Inflammatory macrophage (primary cell): ENCODE measurements around the gene ICAM1.

Experiments used
- DNase-seq, 2 donors: peaks; one replicate each; pipeline ENCODE4 v3.0.0-alpha.2; 2020 to 2022

The ICAM1 gene

DNA sequence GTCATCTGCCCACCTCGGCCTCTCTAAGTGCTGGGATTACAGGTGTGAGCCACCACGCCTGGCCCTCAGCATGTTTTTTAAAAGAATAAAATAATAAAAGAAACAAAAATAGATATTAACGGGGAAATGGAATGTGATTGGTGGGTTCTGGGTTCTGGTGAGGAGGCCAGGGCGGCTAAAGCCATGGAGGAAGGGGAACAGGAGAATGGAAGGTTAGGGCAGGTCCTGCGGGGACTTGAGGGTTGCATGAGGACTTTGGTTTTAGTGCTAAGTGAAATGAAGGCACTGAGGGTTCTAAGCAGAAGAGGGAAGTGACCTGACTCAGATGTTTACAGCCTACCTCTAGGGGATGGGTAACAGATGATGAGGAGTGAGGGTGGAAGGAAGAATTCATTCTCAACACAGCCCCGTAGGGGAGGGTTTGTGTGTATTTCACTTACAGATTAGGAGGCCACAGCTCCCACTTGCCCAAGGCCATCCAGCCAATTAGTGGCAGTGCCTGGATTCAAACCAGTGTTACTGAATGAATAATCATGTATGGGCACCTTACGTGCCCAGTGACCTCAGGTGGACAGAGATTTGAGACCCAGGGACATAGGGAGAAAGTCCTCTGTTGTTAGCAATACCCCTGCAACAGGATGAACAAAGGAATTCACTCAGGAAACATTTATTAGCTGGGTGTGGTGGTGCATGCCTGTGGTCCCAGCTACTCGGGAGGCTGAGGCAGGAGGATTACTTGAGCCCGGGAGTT lies 25.6 kb upstream of the ICAM1 start:
- DNase-seq = no peak

DNA sequence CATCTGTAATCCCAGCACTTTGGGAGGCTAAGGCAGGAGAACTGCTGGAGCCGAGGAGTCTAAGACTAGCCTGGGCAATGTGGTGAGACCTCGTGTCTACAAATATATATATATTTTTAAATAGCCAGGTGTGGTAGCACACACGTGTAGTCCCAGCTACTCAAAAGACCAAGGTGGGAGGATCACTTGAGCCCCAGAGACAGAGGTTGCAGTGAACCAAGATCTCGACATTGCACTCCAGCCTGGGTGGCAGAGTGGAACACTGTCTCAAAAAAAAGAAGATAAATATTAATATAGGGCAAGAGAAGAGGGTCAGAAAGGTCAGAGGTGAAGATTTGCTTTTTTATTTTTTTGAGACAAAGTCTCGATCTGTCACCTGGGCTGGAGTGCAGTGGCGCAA lies 24.4 kb upstream of the ICAM1 start:
- no peak for DNase-seq

GRCh38 chr19:10251792-10252694 lies 18.9 kb upstream of the ICAM1 start, which contains the start of gene MRPL4:
Gene MRPL4, plus strand, starts transcription at chr19:10252214. Its CDS starts 40 bp downstream, at chr19:10252254.
- peak; percentile 99 for DNase-seq

DNA sequence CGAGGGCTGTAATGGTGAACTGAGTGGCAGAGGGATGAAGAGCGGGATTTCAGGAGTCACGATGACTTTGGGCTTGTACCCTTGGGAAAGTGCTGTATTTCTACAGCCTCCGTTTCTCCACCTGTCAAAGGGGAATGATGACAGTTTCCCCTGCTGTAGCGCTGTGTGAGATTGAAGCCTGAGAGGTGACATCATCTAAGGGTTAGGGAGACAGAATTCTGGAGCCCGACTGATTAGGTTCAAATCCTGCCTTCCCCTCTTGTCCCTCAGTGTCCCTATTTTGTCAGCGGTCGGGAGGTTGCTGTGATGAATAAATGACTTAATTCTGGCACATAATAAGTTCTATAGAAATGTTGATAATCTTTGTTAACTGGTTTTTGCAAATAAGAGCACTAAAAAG lies 18.2 kb upstream of the ICAM1 start:
- no peak for DNase-seq

DNA sequence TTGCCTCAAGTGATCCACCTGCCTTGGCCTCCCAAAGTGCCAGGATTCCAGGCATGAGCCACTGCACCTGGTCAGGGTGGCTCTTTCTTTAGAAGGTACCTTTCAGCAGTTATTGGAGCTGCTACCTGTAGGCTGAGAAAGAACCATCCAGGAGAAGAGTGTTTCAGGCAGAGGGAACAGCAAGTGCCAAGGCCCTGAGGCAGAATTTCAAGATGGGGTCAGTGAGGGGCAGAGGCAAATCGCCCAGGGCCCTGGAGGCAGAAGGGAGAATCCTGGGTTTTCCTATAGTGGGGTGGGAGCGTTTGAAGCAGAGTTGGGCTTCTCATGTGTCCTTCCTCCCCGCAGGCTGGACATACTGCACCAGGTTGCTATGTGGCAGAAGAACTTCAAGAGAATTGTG lies 16.7 kb upstream of the ICAM1 start:
- no peak for DNase-seq

GRCh38 chr19:10255358-10255757 lies 15.6 kb upstream of the ICAM1 start:
- no peak for DNase-seq

DNA sequence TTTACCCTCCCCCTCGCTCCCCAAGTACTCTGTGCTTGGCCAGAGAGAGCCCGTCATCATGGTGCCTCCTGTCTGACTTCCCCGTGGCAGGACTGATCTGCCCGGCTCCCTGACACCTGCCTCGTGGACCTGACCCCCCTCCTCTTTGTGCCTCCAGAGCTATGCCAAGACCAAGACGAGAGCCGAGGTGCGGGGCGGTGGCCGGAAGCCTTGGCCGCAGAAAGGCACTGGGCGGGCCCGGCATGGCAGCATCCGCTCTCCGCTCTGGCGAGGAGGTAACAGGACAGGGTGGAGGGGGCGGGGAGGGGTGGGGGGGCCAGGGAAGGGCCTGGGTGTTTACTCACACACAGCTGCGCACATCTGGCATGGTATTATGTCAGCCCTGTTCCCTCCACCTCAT lies 14.4 kb upstream of the ICAM1 start:
- DNase-seq = no peak

GRCh38 chr19:10256970-10257615 lies 13.8 kb upstream of the ICAM1 start:
- DNase-seq = no peak

- DNase-seq = no peak
Observed at GRCh38 chr19:10258080-10258710, 12.7 kb upstream of the ICAM1 start.

GRCh38 chr19:10259162-10259905 lies 11.6 kb upstream of the ICAM1 start:
- peak; percentile 89 to 94 for DNase-seq

DNA sequence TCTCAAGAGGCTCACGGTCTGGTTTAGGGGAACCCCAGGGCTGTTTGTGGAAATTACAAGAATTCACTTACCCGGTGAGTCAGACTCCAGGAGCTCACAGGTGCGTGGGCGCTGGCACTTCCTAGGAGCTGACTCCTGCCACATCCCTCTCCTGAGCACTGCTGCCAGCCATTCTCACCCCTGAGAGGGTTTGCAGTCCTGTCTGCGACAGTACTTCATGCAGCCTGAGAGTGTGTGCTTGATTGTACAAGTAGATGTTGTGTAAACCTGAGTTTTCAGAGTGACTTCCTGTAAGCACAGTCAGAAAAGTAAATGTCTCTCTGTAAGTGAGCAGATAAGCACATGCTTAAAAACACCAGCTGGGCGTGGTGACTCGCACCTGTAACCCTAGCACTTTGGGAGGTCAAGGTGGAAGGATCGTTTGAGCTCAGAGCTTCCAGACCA lies 10.8 kb upstream of the ICAM1 start:
- DNase-seq = peak in 1 of 2 donors; percentile 25

- no peak for DNase-seq
Observed at GRCh38 chr19:10262771-10263170, 8.1 kb upstream of the ICAM1 start.

GRCh38 chr19:10266706-10267105 lies 4.2 kb upstream of the ICAM1 start:
- no peak for DNase-seq

- peak in 1 of 2 donors; percentile 38 for DNase-seq
Observed at GRCh38 chr19:10268071-10268470, 2.8 kb upstream of the ICAM1 start.

GRCh38 chr19:10269333-10270179 lies 1.4 kb upstream of the ICAM1 start:
- peak; percentile 89 to 90 for DNase-seq

- DNase-seq = peak; percentile 94 to 98
Observed at GRCh38 chr19:10270180-10270615, 722 bp upstream of the ICAM1 start.

- peak; percentile 32 to 61 for DNase-seq
Observed at GRCh38 chr19:10271543-10272086, 695 bp downstream of the ICAM1 start.

DNA sequence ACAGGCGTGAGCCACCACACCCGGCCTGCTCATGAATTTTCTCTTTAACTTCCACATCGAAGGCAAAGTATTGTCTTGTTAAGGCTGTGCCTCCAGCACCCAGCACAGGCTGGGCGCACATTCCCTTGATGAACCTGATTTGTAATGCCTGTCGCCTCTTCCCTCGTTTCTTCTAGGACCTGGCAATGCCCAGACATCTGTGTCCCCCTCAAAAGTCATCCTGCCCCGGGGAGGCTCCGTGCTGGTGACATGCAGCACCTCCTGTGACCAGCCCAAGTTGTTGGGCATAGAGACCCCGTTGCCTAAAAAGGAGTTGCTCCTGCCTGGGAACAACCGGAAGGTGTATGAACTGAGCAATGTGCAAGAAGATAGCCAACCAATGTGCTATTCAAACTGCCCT lies 3.7 kb downstream of the ICAM1 start:
- DNase-seq = no peak

GRCh38 chr19:10277795-10278589 lies 7.1 kb downstream of the ICAM1 start:
- no peak for DNase-seq

- no peak for DNase-seq
Observed at GRCh38 chr19:10278935-10279334, 8.0 kb downstream of the ICAM1 start.
